ENCODE data around the gene CTSH. TPM values are rescaled to one million over a fixed set of nuclear protein-coding genes. Genes with fewer than 3 reads are reported as not detected.

Gene CTSH
- total RNA-seq, 2 experiments from 2014 or later: 11.1 to 11.4 TPM

DNA sequence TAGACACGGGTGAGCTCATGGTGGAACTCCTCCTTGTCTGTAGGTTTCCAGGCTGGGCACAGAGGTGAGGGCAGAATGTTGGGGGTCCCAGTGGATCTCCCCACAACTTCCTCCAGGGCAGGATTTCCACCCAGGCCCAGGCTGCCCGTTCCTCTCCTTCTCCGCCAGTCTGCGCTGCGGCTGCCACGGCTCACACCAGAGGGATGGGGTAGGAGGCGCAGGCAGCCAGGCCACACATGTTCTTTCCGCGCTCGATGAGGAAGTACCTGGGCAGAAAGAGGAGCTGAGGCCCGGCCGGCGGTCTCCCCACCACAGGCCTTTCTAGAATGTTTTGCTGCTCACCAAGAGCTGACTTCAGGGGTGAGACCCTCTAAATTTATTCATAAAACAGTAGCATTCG is 22.9 kb downstream of the CTSH start:
- peaks cover 60% of the 10 kb centered on the region for H3K36me3 ChIP-seq (ENCODE audit: insufficient read depth, low read length)
- no peaks in the 10 kb centered on the region for H3K27me3 ChIP-seq (ENCODE audit: control insufficient read depth in 1 of 2, insufficient read depth in 2 of 2, low read length in 2 of 2)
- Mint-ChIP-seq H3K4me3 (no peak overlapping the region), H3K27ac (no peak overlapping the region), H3K36me3 (ENCODE audit: low read depth) (peaks cover 54% of the 10 kb centered on the region), H3K27me3 (no peaks in the 10 kb centered on the region), H3K9me3 (no peaks in the 10 kb centered on the region), H3K4me1 (ENCODE audit: low read depth) (peaks cover 3% of the 10 kb centered on the region)
- H3K27ac ChIP-seq (ENCODE audit: low read depth in 1 of 2, low read length in 2 of 2): no peak overlapping the region
- intact Hi-C loops (cut with DNase I, micrococcal nuclease): no loop called here
- DNase-seq (no peak), ATAC-seq (ENCODE audit: poor library complexity) (no peak)
- ChIA-PET POLR2A (no interaction called here), CTCF (interaction anchor here (0.5 kb wide), 1 partner anchor 45 kb away, joined by 3 read pairs; no protein-coding TSS in a partner anchor)
- H3K9me3 ChIP-seq (ENCODE audit: control insufficient read depth in 1 of 2, insufficient read depth in 1 of 2, low read length in 2 of 2): no peaks in the 10 kb centered on the region
- TF ChIP-seq, protein P1, sequence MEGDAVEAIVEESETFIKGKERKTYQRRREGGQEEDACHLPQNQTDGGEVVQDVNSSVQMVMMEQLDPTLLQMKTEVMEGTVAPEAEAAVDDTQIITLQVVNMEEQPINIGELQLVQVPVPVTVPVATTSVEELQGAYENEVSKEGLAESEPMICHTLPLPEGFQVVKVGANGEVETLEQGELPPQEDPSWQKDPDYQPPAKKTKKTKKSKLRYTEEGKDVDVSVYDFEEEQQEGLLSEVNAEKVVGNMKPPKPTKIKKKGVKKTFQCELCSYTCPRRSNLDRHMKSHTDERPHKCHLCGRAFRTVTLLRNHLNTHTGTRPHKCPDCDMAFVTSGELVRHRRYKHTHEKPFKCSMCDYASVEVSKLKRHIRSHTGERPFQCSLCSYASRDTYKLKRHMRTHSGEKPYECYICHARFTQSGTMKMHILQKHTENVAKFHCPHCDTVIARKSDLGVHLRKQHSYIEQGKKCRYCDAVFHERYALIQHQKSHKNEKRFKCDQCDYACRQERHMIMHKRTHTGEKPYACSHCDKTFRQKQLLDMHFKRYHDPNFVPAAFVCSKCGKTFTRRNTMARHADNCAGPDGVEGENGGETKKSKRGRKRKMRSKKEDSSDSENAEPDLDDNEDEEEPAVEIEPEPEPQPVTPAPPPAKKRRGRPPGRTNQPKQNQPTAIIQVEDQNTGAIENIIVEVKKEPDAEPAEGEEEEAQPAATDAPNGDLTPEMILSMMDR (IDR thresholded peaks at IDR 0.05): no peak
- H3K4me1 ChIP-seq (ENCODE audit: insufficient read depth, low read length): no peaks in the 10 kb centered on the region
- H3K4me3 ChIP-seq (ENCODE audit: low read length): no peak overlapping the region

DNA sequence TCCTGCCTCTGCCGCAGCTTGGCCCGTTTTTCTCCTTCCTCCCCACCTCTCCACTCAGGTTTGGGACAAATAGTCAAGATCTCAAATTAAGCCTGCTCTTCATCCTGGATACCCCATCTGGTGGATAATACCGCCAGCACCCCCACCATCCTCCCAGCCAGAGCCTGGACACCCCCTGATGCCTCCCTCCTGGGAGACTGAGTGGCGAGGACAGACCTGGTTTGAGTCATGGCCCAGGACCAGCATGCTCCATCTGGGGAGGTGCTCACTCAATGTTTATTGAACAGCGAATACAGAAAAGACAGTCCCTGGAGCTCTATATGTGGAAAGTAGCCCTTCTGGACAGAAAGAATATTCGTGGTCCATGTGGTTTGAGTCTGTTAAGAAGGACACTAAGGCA is 23.3 kb downstream of the CTSH start:
- Mint-ChIP-seq H3K27ac (no peak overlapping the region), H3K9me3 (no peaks in the 10 kb centered on the region), H3K27me3 (no peaks in the 10 kb centered on the region), H3K4me3 (no peak overlapping the region), H3K36me3 (ENCODE audit: low read depth) (peaks cover 54% of the 10 kb centered on the region), H3K4me1 (ENCODE audit: low read depth) (peaks cover 4% of the 10 kb centered on the region)
- POLR2A ChIA-PET: no interaction called here
- TF ChIP-seq, protein P1 (IDR thresholded peaks at IDR 0.05): no peak
- CTCF ChIA-PET: interaction anchor here (0.5 kb wide), 1 partner anchor 44 kb away, joined by 3 read pairs; no protein-coding TSS in a partner anchor
- no peak for ATAC-seq (ENCODE audit: poor library complexity)
- intact Hi-C loops (cut with DNase I, micrococcal nuclease): no loop called here
- H3K9me3 ChIP-seq (ENCODE audit: control insufficient read depth in 1 of 2, insufficient read depth in 1 of 2, low read length in 2 of 2): no peaks in the 10 kb centered on the region
- no peaks in the 10 kb centered on the region for H3K27me3 ChIP-seq (ENCODE audit: control insufficient read depth in 1 of 2, insufficient read depth in 2 of 2, low read length in 2 of 2)
- no peak overlapping the region for H3K4me3 ChIP-seq (ENCODE audit: low read length)
- DNase-seq: no peak
- H3K27ac ChIP-seq (ENCODE audit: low read depth in 1 of 2, low read length in 2 of 2): no peak overlapping the region
- H3K4me1 ChIP-seq (ENCODE audit: insufficient read depth, low read length): no peaks in the 10 kb centered on the region
- H3K36me3 ChIP-seq (ENCODE audit: insufficient read depth, low read length): peaks cover 60% of the 10 kb centered on the region

DNA sequence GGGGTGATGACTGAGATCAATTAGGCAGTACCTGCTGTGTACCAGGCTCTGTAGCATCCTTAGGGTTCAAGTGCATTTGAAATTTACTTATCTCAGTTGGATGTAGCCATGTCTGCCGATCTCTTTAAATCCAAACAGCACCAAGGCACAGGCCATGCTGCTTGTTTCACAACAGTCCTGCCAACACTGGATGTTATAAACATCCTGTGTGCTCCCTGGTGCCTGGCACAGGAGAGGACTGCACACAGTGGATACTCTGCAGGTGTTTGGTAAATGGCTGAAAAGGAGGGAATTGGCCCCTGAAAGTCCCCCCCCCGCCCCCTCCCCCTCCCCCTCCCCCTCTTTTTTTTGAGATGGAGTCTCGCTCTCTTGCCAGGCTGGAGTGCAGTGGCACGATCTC is 27.0 kb downstream of the CTSH start:
- no peaks in the 10 kb centered on the region for H3K27me3 Mint-ChIP-seq
- Histone ChIP-seq H3K9me3 (ENCODE audit: control insufficient read depth in 1 of 2, insufficient read depth in 1 of 2, low read length in 2 of 2) (no peaks in the 10 kb centered on the region), H3K27me3 (ENCODE audit: control insufficient read depth in 1 of 2, insufficient read depth in 2 of 2, low read length in 2 of 2) (no peaks in the 10 kb centered on the region), H3K27ac (ENCODE audit: low read depth in 1 of 2, low read length in 2 of 2) (no peak overlapping the region), H3K4me1 (ENCODE audit: insufficient read depth, low read length) (peaks cover 2% of the 10 kb centered on the region), H3K36me3 (ENCODE audit: insufficient read depth, low read length) (peaks cover 65% of the 10 kb centered on the region), H3K4me3 (ENCODE audit: low read length) (no peak overlapping the region)
- peaks cover 74% of the 10 kb centered on the region for H3K36me3 Mint-ChIP-seq (ENCODE audit: low read depth)
- H3K27ac Mint-ChIP-seq: no peak overlapping the region
- ATAC-seq (ENCODE audit: poor library complexity) (no peak), DNase-seq (no peak)
- CTCF ChIA-PET: interaction anchor here (0.7 kb wide), 1 partner anchor 45 kb away, joined by 5 read pairs; no protein-coding TSS in a partner anchor
- H3K4me3 Mint-ChIP-seq: no peak overlapping the region
- TF ChIP-seq, protein P1 (IDR thresholded peaks at IDR 0.05): no peak
- intact Hi-C loops (cut with DNase I, micrococcal nuclease): no loop called here
- POLR2A ChIA-PET: no interaction called here
- H3K9me3 Mint-ChIP-seq: no peaks in the 10 kb centered on the region
- peaks cover 4% of the 10 kb centered on the region for H3K4me1 Mint-ChIP-seq (ENCODE audit: low read depth)

Measured in CD4-positive, alpha-beta T cell (primary cell).